ENCODE data around the gene KCNK5. TPM values are rescaled to one million over a fixed set of nuclear protein-coding genes. Genes with fewer than 3 reads are reported as not detected.

KCNK5 gene
- total RNA-seq, 4 donors from 2014 or later: 16.7 to 20.0 (median 18.4) TPM

- Histone ChIP-seq H3K4me3 (no peak overlapping the region), H3K27me3 (no peaks in the 10 kb centered on the region), H3K9me3 (no peaks in the 10 kb centered on the region), H3K4me1 (peaks cover 0 to 81% (median 32%) of the 10 kb centered on the region in 4 donors), H3K36me3 (peaks cover 0 to 27% (median 0%) of the 10 kb centered on the region in 3 donors), H3K27ac (peak overlapping the region; percentile 24 to 82 (median 64))
- TF ChIP-seq EP300 (IDR thresholded peaks at IDR 0.05) (no peak), POLR2A (IDR thresholded peaks at IDR 0.05) (no peak), CTCF (IDR thresholded peaks at IDR 0.05) (no peak)
- 70 to 79% methylated on average over 9 to 17 of the region's 21 CpGs for WGBS, 2 donors
- DNase-seq (ENCODE audit: low spot score in 2 of 2): no peak
Observed at GRCh38 chr6:39190545-39191235, 38.6 kb downstream of the KCNK5 start.

DNA sequence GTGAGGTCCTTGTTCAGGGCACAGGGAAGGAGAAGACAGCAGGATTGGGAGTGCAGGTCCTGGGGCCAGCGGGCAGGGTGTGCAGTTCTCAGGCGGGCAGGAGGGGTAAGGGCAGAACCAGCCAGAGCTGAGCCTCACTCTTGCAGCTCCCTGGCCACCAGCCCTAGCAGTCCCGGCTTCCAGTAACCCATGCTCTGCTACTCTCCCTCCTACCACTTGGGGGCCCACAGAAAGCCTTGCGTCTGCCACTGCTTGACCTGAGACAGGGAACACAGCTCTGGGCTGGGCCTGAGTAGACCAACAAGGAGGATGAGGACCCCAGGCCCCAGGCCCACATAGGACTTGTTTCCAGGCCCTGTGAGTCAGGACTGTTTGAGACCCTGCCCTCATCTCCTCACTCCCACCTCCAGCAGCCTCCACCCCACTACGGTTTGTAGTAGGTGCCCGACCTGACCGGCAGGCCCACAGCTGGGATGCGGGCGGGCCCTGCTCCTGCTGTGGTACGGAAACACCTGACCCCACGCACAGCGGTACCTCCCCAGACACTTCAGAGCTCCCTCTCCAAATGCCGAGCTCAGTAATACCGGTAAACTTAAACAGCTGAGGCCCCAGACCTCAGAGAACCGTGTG lies 39.2 kb downstream of the KCNK5 start:
- H3K27ac ChIP-seq: peak overlapping the region; percentile 24 to 82 (median 64)
- no peaks in the 10 kb centered on the region for H3K9me3 ChIP-seq
- no peak for TF ChIP-seq POLR2A (IDR thresholded peaks at IDR 0.05)
- peak in 1 of 2 donors; percentile 12 for TF ChIP-seq EP300 (IDR thresholded peaks at IDR 0.05)
- TF ChIP-seq CTCF (IDR thresholded peaks at IDR 0.05): peak; percentile 45 to 72 (median 61)
- H3K27me3 ChIP-seq: no peaks in the 10 kb centered on the region
- DNase-seq (ENCODE audit: low spot score in 2 of 2): peak in 1 of 2 donors; percentile 38
- 72 to 78% methylated on average over 13 to 14 of the region's 15 CpGs for WGBS, 2 donors
- no peak overlapping the region for H3K4me3 ChIP-seq
- H3K36me3 ChIP-seq: peaks cover 0 to 27% (median 0%) of the 10 kb centered on the region in 3 donors
- H3K4me1 ChIP-seq: peaks cover 0 to 81% (median 32%) of the 10 kb centered on the region in 4 donors

GRCh38 chr6:39189131-39189530 lies 40.1 kb downstream of the KCNK5 start:
- no peak overlapping the region for H3K4me3 ChIP-seq
- H3K27ac ChIP-seq: peak overlapping the region; percentile 24 to 82 (median 64)
- peaks cover 0 to 77% (median 32%) of the 10 kb centered on the region in 4 donors for H3K4me1 ChIP-seq
- no peaks in the 10 kb centered on the region for H3K9me3 ChIP-seq
- WGBS, 2 donors: 69 to 70% methylated on average over 8 of the region's 8 CpGs
- H3K36me3 ChIP-seq: peaks cover 0 to 26% (median 0%) of the 10 kb centered on the region in 3 donors
- DNase-seq (ENCODE audit: low spot score in 2 of 2): no peak
- no peaks in the 10 kb centered on the region for H3K27me3 ChIP-seq
- TF ChIP-seq CTCF (IDR thresholded peaks at IDR 0.05) (no peak), POLR2A (IDR thresholded peaks at IDR 0.05) (no peak), EP300 (IDR thresholded peaks at IDR 0.05) (no peak)

GRCh38 chr6:39188571-39188970 lies 40.7 kb downstream of the KCNK5 start:
- TF ChIP-seq POLR2A (IDR thresholded peaks at IDR 0.05): no peak
- no peak for TF ChIP-seq CTCF (IDR thresholded peaks at IDR 0.05)
- TF ChIP-seq EP300 (IDR thresholded peaks at IDR 0.05): no peak
- Histone ChIP-seq H3K36me3 (peaks cover 0 to 25% (median 0%) of the 10 kb centered on the region in 3 donors), H3K9me3 (no peaks in the 10 kb centered on the region), H3K27me3 (no peaks in the 10 kb centered on the region), H3K4me1 (peaks cover 0 to 71% (median 30%) of the 10 kb centered on the region in 4 donors), H3K4me3 (no peak overlapping the region), H3K27ac (peak overlapping the region in 3 of 4 donors; percentile 47 to 82 (median 81))
- WGBS, 2 donors: 47 to 50% methylated on average over 7 of the region's 7 CpGs
- no peak for DNase-seq (ENCODE audit: low spot score in 2 of 2)

GRCh38 chr6:39188098-39188450 lies 41.2 kb downstream of the KCNK5 start:
- WGBS, 2 donors: 52% methylated on average over 4 of the region's 4 CpGs
- DNase-seq (ENCODE audit: low spot score in 2 of 2): no peak

More at GRCh38 chr6:39188098-39188450, 41.2 kb downstream of the KCNK5 start:
- Histone ChIP-seq H3K27ac (peak overlapping the region in 3 of 4 donors; percentile 47 to 82 (median 81)), H3K4me1 (peaks cover 0 to 66% (median 28%) of the 10 kb centered on the region in 4 donors), H3K9me3 (no peaks in the 10 kb centered on the region), H3K27me3 (no peaks in the 10 kb centered on the region), H3K4me3 (no peak overlapping the region), H3K36me3 (peaks cover 0 to 22% (median 0%) of the 10 kb centered on the region in 3 donors)
- TF ChIP-seq POLR2A (IDR thresholded peaks at IDR 0.05): no peak
- TF ChIP-seq EP300 (IDR thresholded peaks at IDR 0.05): no peak
- no peak for TF ChIP-seq CTCF (IDR thresholded peaks at IDR 0.05)

Data from tibial nerve (tissue), 4 donors.